Smooth muscle cell (in vitro differentiated cells): Measurements from ENCODE around the gene MEIOB. TPM values are rescaled to one million over a fixed set of nuclear protein-coding genes. Genes with fewer than 3 reads are reported as not detected.

Source experiments
- DNase-seq: peaks from one replicate; lab custom pipeline; 2025; ENCODE audit not compliant: unreplicated experiment; lab: John Stamatoyannopoulos, UW
- H2AFZ ChIP-seq: fragments of 200-600 bp; sonication (generic); 2 replicates; pipeline ENCODE4 v1.6.0; 2016; ENCODE audit warnings: antibody characterized with exemption, low read depth, mild to moderate bottlenecking
- H3F3A ChIP-seq: fragments of 200-600 bp; sonication (generic); 2 replicates; pipeline ENCODE4 v1.6.0; 2017; ENCODE audit warnings: antibody characterized with exemption, low read depth
- H3K27ac ChIP-seq: fragments of 200-600 bp; sonication (generic); 2 replicates; pipeline ENCODE4 v1.5.1; 2016; ENCODE audit warnings: low read depth, mild to moderate bottlenecking
- H3K27me3 ChIP-seq: fragments of 200-600 bp; sonication (generic); 2 replicates; pipeline ENCODE4 v1.6.1; 2016; ENCODE audit warnings: low read depth, mild to moderate bottlenecking
- H3K36me3 ChIP-seq: fragments of 200-600 bp; sonication (generic); 2 replicates; pipeline ENCODE4 v1.5.1; 2016; ENCODE audit warnings: low read depth
- H3K4me1 ChIP-seq: fragments of 200-600 bp; sonication (generic); 2 replicates; pipeline ENCODE4 v1.5.1; 2016; ENCODE audit warnings: low read depth
- H3K4me2 ChIP-seq: fragments of 200-600 bp; sonication (generic); 2 replicates; pipeline ENCODE4 v1.6.0; 2016; ENCODE audit warnings: mild to moderate bottlenecking
- H3K4me3 ChIP-seq: fragments of 200-600 bp; sonication (generic); 2 replicates; pipeline ENCODE4 v1.5.1; 2016; ENCODE audit warnings: mild to moderate bottlenecking
- H3K79me2 ChIP-seq: fragments of 200-600 bp; sonication (generic); 2 replicates; pipeline ENCODE4 v1.6.0; 2016; ENCODE audit warnings: low read depth, mild to moderate bottlenecking
- H3K9ac ChIP-seq: fragments of 200-600 bp; sonication (generic); 2 replicates; pipeline ENCODE4 v1.6.0; 2016; ENCODE audit warnings: low read depth
- H3K9me3 ChIP-seq: fragments of 200-600 bp; sonication (generic); replicated peaks from 2 replicates; pipeline ENCODE4 v1.5.1; 2016; ENCODE audit warnings: low read depth
- H4K20me1 ChIP-seq: fragments of 200-600 bp; sonication (generic); 2 replicates; pipeline ENCODE4 v1.6.0; 2016; ENCODE audit warnings: low read depth
- CTCF ChIP-seq: fragments of 200-600 bp; sonication (generic); IDR thresholded peaks from 2 replicates; pipeline ENCODE4 v1.5.1; 2017; ENCODE audit warnings: borderline replicate concordance, mild to moderate bottlenecking, antibody characterized with exemption; ENCODE audit not compliant: insufficient read depth, poor library complexity, severe bottlenecking
- WGBS: methylation state at CpG from one replicate; pipeline ENCODE4 v1.1.7; 2016; ENCODE audit warnings: low lambda C conversion rate; 5-methylcytosine and 5-hydroxymethylcytosine counted together
- polyA plus RNA-seq: library from polyadenylated mRNA; unstranded; fragments of >200 nt; fragmentation: Nextera tagmentation; extraction: Ambion mirVana; gene quantifications from 2 replicates; pipeline ENCODE4 v1.2.1, GENCODE V29; 2016
- total RNA-seq: library from RNA; depleted of rRNA; stranded (reverse); fragments of >200 nt; gene quantifications from 2 replicates; pipeline ENCODE4 v1.2.3, GENCODE V29; 2014

The MEIOB gene
- total and polyA plus RNA-seq, 2 experiments from 2014 or later: 0.18 to 1.7 TPM

DNA sequence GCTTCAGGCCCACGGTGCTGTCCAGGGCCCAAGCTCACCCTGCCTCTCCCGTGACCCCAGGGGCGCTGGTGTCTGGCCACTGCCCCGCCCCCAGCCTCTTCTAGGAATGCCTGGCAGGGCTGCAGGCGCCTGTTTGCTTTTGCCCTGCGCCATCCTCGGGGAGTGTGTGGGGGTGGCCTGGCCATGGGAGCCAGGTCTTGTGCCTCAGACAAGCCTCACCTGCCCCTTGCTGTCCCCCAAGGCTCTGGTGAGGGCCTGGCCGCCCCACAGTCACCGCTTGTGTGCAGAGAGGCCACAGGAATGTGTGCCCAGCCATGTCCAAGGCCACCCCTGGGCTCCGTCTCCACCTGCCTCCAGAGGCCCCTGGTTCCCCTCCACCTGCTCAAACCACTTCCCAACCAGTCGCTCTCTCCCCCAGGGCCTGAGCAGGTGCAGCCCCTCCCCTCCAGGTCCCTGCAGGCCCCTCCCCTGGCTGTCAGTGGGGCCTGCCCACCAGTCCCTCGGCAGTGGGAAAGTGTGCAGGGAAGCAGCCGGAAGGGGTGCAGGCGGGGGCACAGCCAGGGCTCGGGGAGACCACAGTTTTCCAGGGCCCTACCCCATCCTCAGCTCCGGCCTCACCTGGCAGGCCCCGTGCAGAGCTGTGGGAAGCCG, 77.6 kb downstream of the MEIOB start:
- Histone ChIP-seq H3K27me3 (no peaks in the 10 kb centered on the region), H3K9ac (no peak overlapping the region), H3K4me2 (no peak overlapping the region), H3K27ac (no peak overlapping the region), H3F3A (no peaks in the 10 kb centered on the region), H3K36me3 (no peaks in the 10 kb centered on the region), H3K79me2 (no peaks in the 10 kb centered on the region), H3K9me3 (no peaks in the 10 kb centered on the region), H4K20me1 (no peaks in the 10 kb centered on the region), H2AFZ (no peak overlapping the region), H3K4me1 (no peaks in the 10 kb centered on the region), H3K4me3 (no peak overlapping the region)
- no peak for TF ChIP-seq CTCF
- 92% methylated on average over 16 of the region's 18 CpGs for WGBS
- DNase-seq: no peak

- H3K9ac ChIP-seq: no peak within 1 kb of the TSS
- H3K4me1 ChIP-seq: no peaks in the 10 kb centered on the region
Observed at GRCh38 chr16:1793578-1794220, 78.3 kb downstream of the MEIOB start, which contains the start of gene IGFALS. IGFALS (minus strand) TSS chr16:1793705; CDS start chr16:1793652, 53 bp downstream.

DNA sequence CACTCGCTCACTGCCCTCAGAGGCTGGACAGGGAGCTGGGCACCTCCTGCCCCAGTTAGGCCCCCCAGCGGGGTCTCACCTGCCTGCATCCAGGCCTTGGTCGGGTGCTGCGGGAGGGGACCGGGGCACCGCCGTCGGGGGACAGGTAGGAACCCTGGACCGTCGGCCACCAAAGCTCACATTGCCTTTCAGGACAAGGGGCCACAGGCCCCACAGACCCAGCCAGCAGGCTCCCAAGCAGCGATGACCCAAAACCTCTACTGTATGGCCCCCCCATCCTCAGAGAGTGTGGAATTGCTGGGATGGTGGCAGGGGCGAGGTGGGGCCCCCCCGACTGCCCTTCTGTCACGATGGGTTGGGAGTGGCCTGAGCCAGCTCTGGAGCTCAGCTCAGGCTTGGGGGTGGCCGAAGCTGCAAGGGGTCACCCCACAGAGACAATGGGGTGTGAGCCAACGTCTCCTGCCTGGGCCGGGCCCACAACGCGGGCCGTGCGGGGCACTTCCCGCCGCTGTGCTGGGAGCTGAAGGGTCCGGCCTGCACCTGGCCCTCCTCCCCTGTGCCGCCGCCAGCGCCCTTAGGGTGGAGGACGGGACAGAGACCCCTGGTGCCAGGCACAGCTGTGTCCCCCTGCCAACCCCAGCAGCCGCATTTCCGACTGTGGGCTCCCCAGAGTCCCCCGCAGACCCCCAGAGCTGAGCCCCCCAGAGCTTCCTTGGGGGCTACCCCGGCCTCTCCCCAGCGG, 79.0 kb downstream of the MEIOB start:
- WGBS: 95% methylated on average over 28 of the region's 33 CpGs
- H3K9ac ChIP-seq: no peak overlapping the region
- no peak overlapping the region for H3K4me2 ChIP-seq
- H3K27ac ChIP-seq: no peak overlapping the region
- no peaks in the 10 kb centered on the region for H3K79me2 ChIP-seq
- no peak for TF ChIP-seq CTCF
- no peaks in the 10 kb centered on the region for H3F3A ChIP-seq
- H3K4me1 ChIP-seq: no peaks in the 10 kb centered on the region
- no peaks in the 10 kb centered on the region for H3K9me3 ChIP-seq
- no peak overlapping the region for H3K4me3 ChIP-seq
- DNase-seq: no peak
- H4K20me1 ChIP-seq: peaks cover 6% of the 10 kb centered on the region
- H3K27me3 ChIP-seq: no peaks in the 10 kb centered on the region
- no peaks in the 10 kb centered on the region for H3K36me3 ChIP-seq
- no peak overlapping the region for H2AFZ ChIP-seq

More at GRCh38 chr16:1793578-1794220, 78.3 kb downstream of the MEIOB start, which contains the start of gene IGFALS:
- WGBS: 91% methylated on average over 15 of the region's 28 CpGs
- no peak within 1 kb of the TSS for H3K4me2 ChIP-seq
- no peak for TF ChIP-seq CTCF
- no peaks in the 10 kb centered on the region for H3K9me3 ChIP-seq
- H3K4me3 ChIP-seq: no peak within 1 kb of the TSS
- no peak for DNase-seq
- no peak within 1 kb of the TSS for H2AFZ ChIP-seq
- no peaks in the 10 kb centered on the region for H3K27me3 ChIP-seq
- H4K20me1 ChIP-seq: no peaks in the 10 kb centered on the region
- H3K79me2 ChIP-seq: no peaks in the 10 kb centered on the region
- H3F3A ChIP-seq: no peaks in the 10 kb centered on the region
- H3K27ac ChIP-seq: no peak within 1 kb of the TSS
- no peaks in the 10 kb centered on the region for H3K36me3 ChIP-seq
